GM12878 (cell line): ENCODE measurements around the gene MAPK1. TPM values are rescaled to one million over a fixed set of nuclear protein-coding genes. Genes with fewer than 3 reads are reported as not detected.
"Not testable (repeated sequence)": the region's sequence is repeated elsewhere in the genome, so short reads cannot be mapped to it uniquely, and the experiment has no call there.

Experiments
- ATAC-seq: fragments of 200-7000 bp; cut with Tn5 transposase; 3 replicates; pipeline ENCODE4 v1.9.1; 2020; ENCODE audit warnings: mild to moderate bottlenecking, moderate library complexity
- BruUV-seq: library from RNA; stranded (reverse); fragments of 400-500 nt; replicated peaks from 2 replicates; lab custom pipeline; 2021; lab: Mats Ljungman, UMichigan
- CTCF ChIA-PET: fragments of 300-600 bp; sonication (Branson Sonifier 250); formaldehyde crosslinking; extraction: SDS; loops from one replicate; lab custom pipeline; 2021; ENCODE audit warnings: inconsistent platforms; lab: Yijun Ruan, JAX
- POLR2A ChIA-PET: fragments of 350-600 bp; formaldehyde crosslinking; extraction: SDS; loops from one replicate; lab custom pipeline; 2021; ENCODE audit warnings: inconsistent platforms; lab: Charles Lee
- RAD21 ChIA-PET: fragments of 300-600 bp; sonication (Branson Sonifier 250); formaldehyde crosslinking; loops from one replicate; lab custom pipeline; 2023; ENCODE audit warnings: antibody characterized with exemption; ENCODE audit not compliant: unreplicated experiment; lab: Charles Lee
- SMC1A ChIA-PET: fragments of 300-600 bp; sonication (Branson Sonifier 250); formaldehyde crosslinking; loops from one replicate; lab custom pipeline; 2023; ENCODE audit not compliant: unreplicated experiment, uncharacterized antibody; lab: Charles Lee
- DNase-seq: peaks from one replicate; pipeline ENCODE4 v3.0.0-alpha.2; 2011; ENCODE audit warnings: low read depth, low spot score
- FAIRE-seq: peaks from 3 replicates; lab custom pipeline; 2011; peaks lifted over from hg19 to GRCh38; lab: Jason Lieb, UNC
- H2AFZ ChIP-seq: 2 replicates; pipeline ENCODE4 v1.6.0; 2011; ENCODE audit warnings: low read depth, low read length, control low read depth; ENCODE audit not compliant: control insufficient read depth
- H3K27ac ChIP-seq: 2 replicates; pipeline ENCODE4 v1.5.1; 2011; ENCODE audit warnings: control low read depth; ENCODE audit not compliant: control insufficient read depth, insufficient read depth
- H3K27me3 ChIP-seq, 2 experiments: replicated peaks in 1 of 2; 2 replicates each; pipeline versions ENCODE4 v1.6.0 to v1.6.1; 2011; ENCODE audit warnings: low read length in 1 of 2; ENCODE audit not compliant: control insufficient read depth in 2 of 2, insufficient read depth in 2 of 2
- H3K36me3 ChIP-seq, 2 experiments: 2 replicates each; pipeline ENCODE4 v1.5.1; 2011; ENCODE audit warnings: low read length in 1 of 2; ENCODE audit not compliant: control insufficient read depth in 2 of 2, insufficient read depth in 2 of 2
- H3K4me1 ChIP-seq: 2 replicates; pipeline ENCODE4 v1.6.1; 2011; ENCODE audit warnings: mild to moderate bottlenecking, low read length, moderate library complexity, mixed read lengths; ENCODE audit not compliant: control insufficient read depth, insufficient read depth
- H3K4me2 ChIP-seq: 2 replicates; pipeline ENCODE4 v1.6.0; 2011; ENCODE audit warnings: control low read depth; ENCODE audit not compliant: control insufficient read depth, insufficient read depth
- H3K4me3 ChIP-seq: fragments of 200-600 bp; sonication (generic); 2 replicates; pipeline ENCODE4 v1.5.1; 2016
- H3K79me2 ChIP-seq: 2 replicates; pipeline ENCODE4 v1.6.0; 2011; ENCODE audit warnings: low read length; ENCODE audit not compliant: control insufficient read depth, insufficient read depth
- H3K9ac ChIP-seq: 2 replicates; pipeline ENCODE4 v1.8.0; 2011; ENCODE audit warnings: low read length, control low read depth, mixed read lengths; ENCODE audit not compliant: control insufficient read depth, insufficient read depth
- H3K9me3 ChIP-seq: replicated peaks from 3 replicates; pipeline ENCODE4 v1.5.1; 2011; ENCODE audit warnings: mild to moderate bottlenecking, low read length; ENCODE audit not compliant: control insufficient read depth, insufficient read depth
- H4K20me1 ChIP-seq: 2 replicates; pipeline ENCODE4 v1.6.0; 2011; ENCODE audit not compliant: control insufficient read depth, insufficient read depth
- GATAD2B ChIP-seq: fragments of 450-650 bp; conservative IDR thresholded peaks from 2 replicates; pipeline ENCODE4 v1.6.1; 2017; ENCODE audit warnings: low read depth, mild to moderate bottlenecking, moderate library complexity
- HDGF ChIP-seq: fragments of 450-650 bp; IDR thresholded peaks from 2 replicates; pipeline ENCODE4 v1.6.1; 2016; ENCODE audit warnings: antibody characterized with exemption
- MTA3 ChIP-seq: IDR thresholded peaks from 2 replicates; pipeline ENCODE4 v1.6.1; 2012; ENCODE audit warnings: low read length, inconsistent platforms, borderline replicate concordance
- MYC ChIP-seq: IDR thresholded peaks from 2 replicates; pipeline ENCODE4 v1.6.1; 2011; ENCODE audit warnings: mild to moderate bottlenecking, low read length, moderate library complexity, inconsistent platforms; ENCODE audit not compliant: insufficient read depth, insufficient replicate concordance, insufficient read length, severe bottlenecking
- NFIC ChIP-seq: IDR thresholded peaks from 2 replicates; pipeline ENCODE4 v1.6.1; 2012; ENCODE audit warnings: low read depth, mild to moderate bottlenecking, inconsistent platforms, low read length, moderate library complexity
- NFXL1 ChIP-seq: fragments of 450-650 bp; IDR thresholded peaks from 2 replicates; pipeline ENCODE4 v1.6.1; 2017; ENCODE audit warnings: antibody characterized with exemption, mild to moderate bottlenecking, borderline replicate concordance
- RB1 ChIP-seq: fragments of 450-650 bp; formaldehyde crosslinking; IDR thresholded peaks from 2 replicates; pipeline ENCODE4 v1.6.1; 2017; ENCODE audit warnings: mild to moderate bottlenecking, borderline replicate concordance
- RELA ChIP-seq: fragments of 450-650 bp; IDR thresholded peaks from 2 replicates; pipeline ENCODE4 v1.8.0; 2014; ENCODE audit warnings: borderline replicate concordance; ENCODE audit not compliant: partially characterized antibody
- SMAD1 ChIP-seq: fragments of 450-650 bp; IDR thresholded peaks from 2 replicates; pipeline ENCODE4 v1.6.1; 2018; ENCODE audit warnings: mild to moderate bottlenecking, low read depth; ENCODE audit not compliant: partially characterized antibody
- SREBF1 ChIP-seq: IDR thresholded peaks from 2 replicates; pipeline ENCODE4 v1.6.1; 2012; ENCODE audit warnings: mild to moderate bottlenecking, low read length
- TAF1 ChIP-seq: IDR thresholded peaks from 2 replicates; pipeline ENCODE4 v1.6.1; 2011; ENCODE audit warnings: mild to moderate bottlenecking, low read depth, low read length, borderline replicate concordance
- TBL1XR1 ChIP-seq: IDR thresholded peaks from 2 replicates; pipeline ENCODE4 v1.6.1; 2012; ENCODE audit warnings: low read depth, low read length, improper control_type of control experiment
- WGBS: methylation state at CpG from one replicate; pipeline ENCODE4 v1.1.6; 2016; ENCODE audit warnings: low lambda C conversion rate; ENCODE audit not compliant: insufficient replicate concordance, insufficient coverage; ENCODE audit errors: missing lambda C conversion rate; 5-methylcytosine and 5-hydroxymethylcytosine counted together
- in situ Hi-C: fragments of 300-500 bp; cut with MboI; formaldehyde crosslinking; loops from 9 replicates; pipeline ENCODE4 v1.14.3; 2018; ENCODE audit warnings: mixed read lengths
- intact Hi-C: fragments of 100-400 bp; cut with micrococcal nuclease; formaldehyde crosslinking; loops from one replicate; pipeline ENCODE4 v1.14.2; 2022; ENCODE audit not compliant: unreplicated experiment
- polyA plus RNA-seq, 11 experiments: library from polyadenylated mRNA; depleted of rRNA in 4 of 11; unstranded in 6 of 11; stranded (reverse) in 5 of 11; fragments of >200 nt; fragmentation: Nextera tagmentation in 4 of 11; fragmentation: Illumina TruSeq in 1 of 11; extraction: Ambion mirVana in 4 of 11; extraction: Trizol in 1 of 11; gene quantifications; 1 replicate in 1 of 11; 2 replicates in 10 of 11; pipeline versions ENCODE4 v1.2.1 to v1.2.3, GENCODE V29; 2011 to 2016; ENCODE audit warnings: inconsistent platforms in 2 of 11, missing spikeins in 2 of 11, low read depth in 1 of 11
- total RNA-seq, 4 experiments: library from RNA; depleted of rRNA in 3 of 4; stranded (reverse); fragments of >200 nt in 3 of 4; fragmentation: Illumina TruSeq in 1 of 4; extraction: Trizol in 1 of 4; gene quantifications; 2 replicates each; pipeline versions ENCODE4 v1.2.1 to v1.2.3, GENCODE V29; 2013 to 2021
- TF ChIP-seq, protein P1 (sequence below): fragments of 150-350 bp; IDR thresholded peaks from 2 replicates; pipeline ENCODE4 v1.6.1; 2014; ENCODE audit warnings: mild to moderate bottlenecking, low read depth, low read length

Gene MAPK1
- total and polyA plus RNA-seq, 10 of the 15 experiments (the other 5 are each of a cell fraction or from before 2014, with no cell fraction given) = 7.0 to 123 (median 58.4) TPM

DNA sequence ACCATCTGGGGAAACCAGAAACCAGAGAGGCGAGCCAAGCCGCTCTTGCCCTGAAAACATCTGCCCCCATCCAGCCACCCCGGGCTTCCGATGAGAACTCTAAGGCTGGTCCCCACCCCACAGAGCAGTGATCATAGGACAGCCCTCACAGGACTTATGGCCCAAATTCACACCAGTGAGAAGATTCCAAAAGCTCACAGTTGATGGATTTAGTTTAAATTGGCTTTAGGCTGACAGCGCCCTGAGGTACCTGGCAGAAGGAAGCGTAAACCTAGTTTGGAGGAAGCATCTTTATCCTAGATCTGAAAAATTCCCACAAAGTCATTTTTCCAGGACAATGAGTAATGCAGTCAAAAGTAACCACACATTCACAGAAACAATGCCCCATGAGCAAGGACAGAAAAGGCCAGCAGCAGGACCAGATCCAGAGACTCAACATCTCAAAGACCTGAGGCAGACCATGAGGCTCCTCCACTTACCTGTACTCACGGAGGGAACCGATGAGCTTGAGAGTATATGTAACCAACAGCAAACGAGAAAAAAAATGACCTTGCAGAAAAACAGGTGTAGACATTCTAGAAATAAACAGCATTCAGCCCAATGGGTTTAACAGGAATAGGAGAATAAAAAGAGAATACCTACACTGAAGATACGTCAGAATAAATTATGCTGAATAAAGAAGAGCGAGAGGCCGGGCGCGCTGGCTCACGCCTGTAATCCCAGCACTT, 150.9 kb downstream of the MAPK1 start:
- RAD21 ChIA-PET, H3K79me2 ChIP-seq, H3K9me3 ChIP-seq, FAIRE-seq, H2AFZ ChIP-seq, SMC1A ChIA-PET, H3K4me2 ChIP-seq, BruUV-seq, ATAC-seq, H3K4me3 ChIP-seq, H3K9ac ChIP-seq, H3K27me3 ChIP-seq, H3K4me1 ChIP-seq, DNase-seq, H3K27ac ChIP-seq, H3K36me3 ChIP-seq, H4K20me1 ChIP-seq, intact Hi-C loops: not testable (repeated sequence)
- ChIA-PET CTCF (interaction anchor here (1.3 kb wide), 1 partner anchor 9 kb away, joined by 4 read pairs; no protein-coding TSS in a partner anchor), POLR2A (interaction anchor here (0.6 kb wide), 1 partner anchor 21 kb away, joined by 3 read pairs; no protein-coding TSS in a partner anchor)
- in situ Hi-C loops = loop anchor here (5.0 to 25.0 kb wide), 2 partner anchors 1019 to 1196 kb away; no protein-coding TSS in a partner anchor
- WGBS = 74% methylated on average over 13 of the region's 15 CpGs

DNA sequence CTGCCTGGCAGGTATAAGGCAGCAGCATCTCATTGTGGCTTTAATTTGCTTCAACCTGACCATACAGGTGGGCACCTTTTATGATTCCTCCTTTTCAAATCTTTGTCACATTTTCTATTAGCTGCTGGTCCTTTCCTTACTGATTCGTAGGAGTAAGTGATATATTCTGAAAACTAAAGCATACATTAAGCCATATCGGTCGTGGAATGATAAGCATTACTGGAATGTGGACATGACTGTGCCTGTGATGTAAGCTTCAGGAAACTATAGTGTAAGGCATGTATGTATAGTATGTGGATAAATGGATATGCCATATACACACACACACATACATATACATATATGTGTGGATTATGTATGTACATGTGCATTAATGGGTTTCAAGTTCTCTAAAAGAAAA, 152.7 kb downstream of the MAPK1 start:
- no peaks in the 10 kb centered on the region for H3K79me2 ChIP-seq

More for the DNA sequence above, 152.7 kb downstream of the MAPK1 start:
- no peak for DNase-seq
- no peak for ATAC-seq
- Histone ChIP-seq H3K36me3 (no peaks in the 10 kb centered on the region), H3K27me3 (no peaks in the 10 kb centered on the region), H2AFZ (no peak overlapping the region), H3K9me3 (no peaks in the 10 kb centered on the region), H3K9ac (no peak overlapping the region), H3K4me2 (no peak overlapping the region), H3K4me3 (no peak overlapping the region), H3K4me1 (no peaks in the 10 kb centered on the region), H3K27ac (no peak overlapping the region), H4K20me1 (no peaks in the 10 kb centered on the region)
- ChIA-PET POLR2A (interaction anchor here (0.8 kb wide), 1 partner anchor 128 kb away, joined by 3 read pairs; no protein-coding TSS in a partner anchor), RAD21 (interaction anchor here (1.1 to 2.3 kb wide), 2 partner anchors 48 to 143 kb away, joined by 4 to 13 read pairs; no protein-coding TSS in a partner anchor), SMC1A (interaction anchor here (1.3 to 2.2 kb wide), 2 partner anchors 48 to 238 kb away, joined by 3 to 12 read pairs; partner anchors contain the start of gene PPM1F), CTCF (interaction anchor here (0.9 to 1.1 kb wide), 5 partner anchors 10 to 224 kb away, joined by 3 to 4 read pairs (median 3); no protein-coding TSS in a partner anchor)
- intact Hi-C loops (no loop called here), in situ Hi-C loops (loop anchor here (5.0 to 25.0 kb wide), 3 partner anchors 233 to 1198 kb away; no protein-coding TSS in a partner anchor)
- FAIRE-seq = no peak
- WGBS = 75% methylated on average over 3 of the region's 3 CpGs
- no TSS peak for BruUV-seq
- TF ChIP-seq HDGF = no peak
- TF ChIP-seq, protein P1, sequence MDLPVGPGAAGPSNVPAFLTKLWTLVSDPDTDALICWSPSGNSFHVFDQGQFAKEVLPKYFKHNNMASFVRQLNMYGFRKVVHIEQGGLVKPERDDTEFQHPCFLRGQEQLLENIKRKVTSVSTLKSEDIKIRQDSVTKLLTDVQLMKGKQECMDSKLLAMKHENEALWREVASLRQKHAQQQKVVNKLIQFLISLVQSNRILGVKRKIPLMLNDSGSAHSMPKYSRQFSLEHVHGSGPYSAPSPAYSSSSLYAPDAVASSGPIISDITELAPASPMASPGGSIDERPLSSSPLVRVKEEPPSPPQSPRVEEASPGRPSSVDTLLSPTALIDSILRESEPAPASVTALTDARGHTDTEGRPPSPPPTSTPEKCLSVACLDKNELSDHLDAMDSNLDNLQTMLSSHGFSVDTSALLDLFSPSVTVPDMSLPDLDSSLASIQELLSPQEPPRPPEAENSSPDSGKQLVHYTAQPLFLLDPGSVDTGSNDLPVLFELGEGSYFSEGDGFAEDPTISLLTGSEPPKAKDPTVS = no peak
- TF ChIP-seq RB1 = no peak
- TF ChIP-seq TBL1XR1 = no peak
- no peak for TF ChIP-seq RELA
- TF ChIP-seq TAF1 = no peak
- TF ChIP-seq SREBF1 = no peak
- TF ChIP-seq SMAD1 = no peak
- no peak for TF ChIP-seq MYC
- no peak for TF ChIP-seq NFIC
- TF ChIP-seq GATAD2B = no peak
- no peak for TF ChIP-seq MTA3
- TF ChIP-seq NFXL1 = no peak
- TF ChIP-seq, all 136 proteins: peak for 0
